ENCODE results near the gene SEC14L1. TPM values are rescaled to one million over a fixed set of nuclear protein-coding genes. Genes with fewer than 3 reads are reported as not detected.

SEC14L1 gene
- total RNA-seq, 1 donor from 2014 or later: 40.5 TPM

DNA sequence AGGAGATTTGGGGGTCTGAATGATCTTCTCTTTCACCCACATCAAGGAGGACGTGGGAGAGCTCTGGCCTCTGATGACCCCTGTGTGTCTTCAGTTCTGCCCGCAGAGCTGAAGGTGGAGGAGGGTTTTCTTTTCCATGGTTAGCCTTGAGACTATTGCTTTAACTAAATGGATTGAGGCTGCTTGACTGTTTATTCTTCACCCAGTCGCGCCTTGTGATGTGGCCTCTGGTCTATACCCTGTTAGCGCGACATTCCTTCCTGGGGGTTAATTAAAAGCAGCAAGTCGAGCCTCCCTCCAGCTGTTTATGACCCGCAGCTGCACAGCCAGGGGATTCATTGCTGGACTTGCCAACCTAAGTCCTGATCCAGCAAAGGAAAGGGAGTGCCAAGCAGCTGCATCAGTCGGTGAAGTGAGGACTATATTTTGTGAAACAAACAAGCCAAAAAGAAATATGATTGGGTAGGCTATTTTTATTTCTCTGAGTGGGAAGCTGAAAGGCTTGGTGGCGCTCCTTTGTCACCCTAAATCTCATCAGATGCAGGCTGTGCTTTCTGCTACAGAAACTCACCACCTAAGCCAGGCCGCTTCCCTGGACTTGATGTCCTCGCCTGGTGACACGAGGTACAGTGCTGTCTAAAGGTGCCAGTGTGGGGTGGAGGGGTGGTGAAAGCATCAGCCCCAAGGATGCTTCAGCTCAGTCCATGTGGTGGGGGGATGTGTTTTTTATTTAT, 11.0 kb upstream of the SEC14L1 start:
- Histone ChIP-seq H3K27ac (peak overlapping the region; percentile 9), H3K27me3 (no peaks in the 10 kb centered on the region), H3K36me3 (no peaks in the 10 kb centered on the region), H3K4me3 (no peak overlapping the region), H3K4me1 (peaks cover 31% of the 10 kb centered on the region), H3K9me3 (no peaks in the 10 kb centered on the region)
- TF ChIP-seq POLR2AphosphoS5 (IDR thresholded peaks at IDR 0.05; ENCODE audit: insufficient read depth in 1 of 2, low read depth in 1 of 2) (no peak), POLR2A (IDR thresholded peaks at IDR 0.05) (no peak)
- TF ChIP-seq, protein P1, sequence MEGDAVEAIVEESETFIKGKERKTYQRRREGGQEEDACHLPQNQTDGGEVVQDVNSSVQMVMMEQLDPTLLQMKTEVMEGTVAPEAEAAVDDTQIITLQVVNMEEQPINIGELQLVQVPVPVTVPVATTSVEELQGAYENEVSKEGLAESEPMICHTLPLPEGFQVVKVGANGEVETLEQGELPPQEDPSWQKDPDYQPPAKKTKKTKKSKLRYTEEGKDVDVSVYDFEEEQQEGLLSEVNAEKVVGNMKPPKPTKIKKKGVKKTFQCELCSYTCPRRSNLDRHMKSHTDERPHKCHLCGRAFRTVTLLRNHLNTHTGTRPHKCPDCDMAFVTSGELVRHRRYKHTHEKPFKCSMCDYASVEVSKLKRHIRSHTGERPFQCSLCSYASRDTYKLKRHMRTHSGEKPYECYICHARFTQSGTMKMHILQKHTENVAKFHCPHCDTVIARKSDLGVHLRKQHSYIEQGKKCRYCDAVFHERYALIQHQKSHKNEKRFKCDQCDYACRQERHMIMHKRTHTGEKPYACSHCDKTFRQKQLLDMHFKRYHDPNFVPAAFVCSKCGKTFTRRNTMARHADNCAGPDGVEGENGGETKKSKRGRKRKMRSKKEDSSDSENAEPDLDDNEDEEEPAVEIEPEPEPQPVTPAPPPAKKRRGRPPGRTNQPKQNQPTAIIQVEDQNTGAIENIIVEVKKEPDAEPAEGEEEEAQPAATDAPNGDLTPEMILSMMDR (IDR thresholded peaks at IDR 0.05): no peak
- intact Hi-C loops (cut with DNase I): no loop called here
- no peak for DNase-seq (ENCODE audit: extremely low spot score in 2 of 2)

DNA sequence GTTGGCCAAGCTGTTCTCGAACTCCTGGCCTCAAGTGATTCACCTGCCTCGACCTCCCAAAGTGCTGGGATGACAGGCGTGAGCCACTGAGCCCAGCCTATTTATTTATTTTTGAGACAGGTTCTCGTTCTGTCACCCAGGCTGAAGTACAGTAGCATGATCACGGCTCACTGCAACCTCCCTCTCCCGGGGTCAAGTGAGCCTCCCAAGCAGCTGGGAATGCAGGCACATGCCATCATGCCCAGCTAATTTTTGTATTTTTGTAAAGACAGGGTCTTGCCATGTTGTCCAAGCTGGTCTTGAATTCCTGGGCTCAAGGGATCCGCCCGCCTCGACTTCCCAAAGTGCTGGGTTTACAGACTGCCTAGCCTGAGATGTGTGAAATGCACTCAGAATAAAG, 10.2 kb upstream of the SEC14L1 start:
- Histone ChIP-seq H3K27me3 (no peaks in the 10 kb centered on the region), H3K36me3 (no peaks in the 10 kb centered on the region), H3K4me1 (peaks cover 23% of the 10 kb centered on the region), H3K27ac (no peak overlapping the region), H3K9me3 (no peaks in the 10 kb centered on the region), H3K4me3 (no peak overlapping the region)
- no peak for DNase-seq (ENCODE audit: extremely low spot score in 2 of 2)
- intact Hi-C loops (cut with DNase I): no loop called here
- TF ChIP-seq POLR2AphosphoS5 (IDR thresholded peaks at IDR 0.05; ENCODE audit: insufficient read depth in 1 of 2, low read depth in 1 of 2): no peak
- no peak for TF ChIP-seq POLR2A (IDR thresholded peaks at IDR 0.05)
- TF ChIP-seq, protein P1 (IDR thresholded peaks at IDR 0.05): no peak

DNA sequence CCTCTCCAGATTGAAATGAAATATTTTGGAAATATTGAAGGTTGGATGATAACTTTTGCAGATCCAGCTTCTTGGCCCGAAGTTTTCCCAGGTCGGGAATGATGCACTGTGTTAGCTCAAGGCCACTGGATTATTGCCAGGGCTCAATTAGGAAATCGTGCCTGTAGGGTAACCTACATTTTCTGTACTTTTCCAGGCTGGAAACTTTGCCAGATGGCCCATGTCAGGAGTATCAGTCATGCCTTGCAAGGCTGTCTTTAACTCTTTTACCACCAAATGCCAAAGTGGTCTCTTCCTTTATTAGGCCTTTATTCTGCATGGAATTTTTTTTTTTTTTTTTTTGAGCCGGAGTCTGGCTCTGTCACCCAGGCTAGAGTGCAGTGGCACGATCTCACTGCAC, 8.9 kb upstream of the SEC14L1 start:
- H3K27ac ChIP-seq: no peak overlapping the region
- intact Hi-C loops (cut with DNase I): no loop called here

DNA sequence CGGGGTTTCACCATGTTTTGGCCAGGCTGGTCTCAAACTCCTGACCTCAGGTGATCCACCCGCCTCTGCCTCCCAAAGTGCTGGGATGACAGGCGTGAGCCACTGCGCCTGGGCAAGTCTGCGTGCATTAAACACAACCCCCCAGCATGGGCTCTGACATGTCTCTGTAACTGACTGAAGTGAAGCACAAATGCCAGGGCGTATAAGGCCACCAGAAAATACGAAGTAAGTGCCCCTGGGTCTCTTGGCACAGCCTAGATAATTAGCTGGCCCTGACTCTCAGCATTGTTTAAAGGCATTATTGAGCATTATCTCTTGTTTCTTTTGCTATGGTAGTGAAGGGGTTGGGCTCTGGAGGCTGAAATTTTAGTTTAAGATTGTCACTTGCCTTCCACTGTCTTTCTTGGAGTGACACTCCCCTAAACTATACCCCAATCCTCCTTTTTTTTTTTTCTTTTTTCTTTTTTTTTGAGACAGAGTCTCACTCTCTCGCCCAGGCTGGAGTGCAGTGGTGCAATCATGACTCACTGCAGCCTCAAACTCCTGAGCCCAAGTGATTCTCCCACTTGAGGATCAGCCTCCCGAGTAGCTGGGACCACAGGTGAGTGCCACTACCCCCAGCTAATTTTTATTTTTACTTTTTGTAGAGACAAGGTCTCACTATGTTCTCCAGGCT, 8.2 kb upstream of the SEC14L1 start:
- no peaks in the 10 kb centered on the region for H3K36me3 ChIP-seq
- H3K4me1 ChIP-seq: peaks cover 19% of the 10 kb centered on the region
- no peak for TF ChIP-seq POLR2AphosphoS5 (IDR thresholded peaks at IDR 0.05; ENCODE audit: insufficient read depth in 1 of 2, low read depth in 1 of 2)
- TF ChIP-seq POLR2A (IDR thresholded peaks at IDR 0.05): no peak
- no peak overlapping the region for H3K4me3 ChIP-seq
- H3K27ac ChIP-seq: no peak overlapping the region
- intact Hi-C loops (cut with DNase I): no loop called here
- H3K27me3 ChIP-seq: no peaks in the 10 kb centered on the region
- no peak for DNase-seq (ENCODE audit: extremely low spot score in 2 of 2)
- H3K9me3 ChIP-seq: no peaks in the 10 kb centered on the region

More for the DNA sequence above, 8.9 kb upstream of the SEC14L1 start:
- Histone ChIP-seq H3K36me3 (no peaks in the 10 kb centered on the region), H3K4me3 (no peak overlapping the region), H3K4me1 (peaks cover 19% of the 10 kb centered on the region), H3K9me3 (no peaks in the 10 kb centered on the region), H3K27me3 (no peaks in the 10 kb centered on the region)
- DNase-seq (ENCODE audit: extremely low spot score in 2 of 2): no peak
- TF ChIP-seq POLR2A (IDR thresholded peaks at IDR 0.05) (no peak), POLR2AphosphoS5 (IDR thresholded peaks at IDR 0.05; ENCODE audit: insufficient read depth in 1 of 2, low read depth in 1 of 2) (no peak)
- TF ChIP-seq, protein P1 (IDR thresholded peaks at IDR 0.05): no peak

DNA sequence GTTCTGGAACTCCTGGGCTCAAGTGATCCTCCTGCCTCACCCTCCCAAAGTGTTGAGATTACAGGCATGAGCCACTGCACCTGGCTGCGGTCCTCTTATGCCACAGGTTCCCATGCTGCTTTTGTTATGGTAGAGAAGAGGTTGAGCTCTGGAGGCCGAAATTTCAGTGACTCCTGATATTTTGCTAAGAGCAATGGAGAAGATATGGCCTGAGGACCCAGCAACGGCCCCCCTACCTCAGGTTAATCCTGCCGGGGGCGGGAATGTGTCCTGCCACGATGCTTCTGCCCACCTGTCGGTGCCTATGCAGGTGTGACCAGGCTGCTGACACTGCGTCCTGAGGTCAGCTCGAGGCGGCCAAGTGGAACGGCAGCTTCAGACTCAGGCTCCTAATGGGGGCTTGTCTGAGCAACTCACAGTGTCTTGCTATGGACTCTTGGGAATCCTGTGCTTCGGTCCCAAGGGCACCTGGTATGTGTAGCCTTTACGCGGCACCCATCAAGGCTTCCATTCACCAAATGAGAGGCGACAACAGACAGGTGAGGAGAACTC, 7.6 kb upstream of the SEC14L1 start:
- intact Hi-C loops (cut with DNase I): no loop called here
- peaks cover 19% of the 10 kb centered on the region for H3K4me1 ChIP-seq
- no peak overlapping the region for H3K27ac ChIP-seq
- DNase-seq (ENCODE audit: extremely low spot score in 2 of 2): no peak
- H3K4me3 ChIP-seq: no peak overlapping the region
- H3K9me3 ChIP-seq: no peaks in the 10 kb centered on the region
- H3K36me3 ChIP-seq: no peaks in the 10 kb centered on the region
- TF ChIP-seq, protein P1 (IDR thresholded peaks at IDR 0.05): no peak
- TF ChIP-seq POLR2A (IDR thresholded peaks at IDR 0.05) (no peak), POLR2AphosphoS5 (IDR thresholded peaks at IDR 0.05; ENCODE audit: insufficient read depth in 1 of 2, low read depth in 1 of 2) (no peak)
- H3K27me3 ChIP-seq: no peaks in the 10 kb centered on the region
